NT2/D1 (cell line): Measurements from ENCODE around the gene PCDHB8.
"Not testable (repeated sequence)": the region's sequence is repeated elsewhere in the genome, so short reads cannot be mapped to it uniquely, and the experiment has no call there.

Experiments used
- SUZ12 ChIP-seq: IDR thresholded peaks from 2 replicates; pipeline ENCODE4 v1.6.1; 2011; ENCODE audit not compliant: insufficient read length, insufficient read depth; ENCODE audit errors: extremely low read depth
- YY1 ChIP-seq: IDR thresholded peaks from 2 replicates; pipeline ENCODE4 v1.6.1; 2011; ENCODE audit not compliant: insufficient read length, insufficient read depth
- ZNF274 ChIP-seq: IDR thresholded peaks from 2 replicates; pipeline ENCODE4 v1.6.1; 2011; ENCODE audit warnings: mild to moderate bottlenecking, low read depth, low read length

GRCh38 chr5:141152096-141152495 lies 25.5 kb upstream of the PCDHB8 start:
- TF ChIP-seq ZNF274, YY1, SUZ12: not testable (repeated sequence)
